Measurements from ENCODE around the gene GRIK1. TPM values are rescaled to one million over a fixed set of nuclear protein-coding genes. Genes with fewer than 3 reads are reported as not detected.

Gene GRIK1
- total RNA-seq, 1 donor from 2014 or later = 0.06 TPM

DNA sequence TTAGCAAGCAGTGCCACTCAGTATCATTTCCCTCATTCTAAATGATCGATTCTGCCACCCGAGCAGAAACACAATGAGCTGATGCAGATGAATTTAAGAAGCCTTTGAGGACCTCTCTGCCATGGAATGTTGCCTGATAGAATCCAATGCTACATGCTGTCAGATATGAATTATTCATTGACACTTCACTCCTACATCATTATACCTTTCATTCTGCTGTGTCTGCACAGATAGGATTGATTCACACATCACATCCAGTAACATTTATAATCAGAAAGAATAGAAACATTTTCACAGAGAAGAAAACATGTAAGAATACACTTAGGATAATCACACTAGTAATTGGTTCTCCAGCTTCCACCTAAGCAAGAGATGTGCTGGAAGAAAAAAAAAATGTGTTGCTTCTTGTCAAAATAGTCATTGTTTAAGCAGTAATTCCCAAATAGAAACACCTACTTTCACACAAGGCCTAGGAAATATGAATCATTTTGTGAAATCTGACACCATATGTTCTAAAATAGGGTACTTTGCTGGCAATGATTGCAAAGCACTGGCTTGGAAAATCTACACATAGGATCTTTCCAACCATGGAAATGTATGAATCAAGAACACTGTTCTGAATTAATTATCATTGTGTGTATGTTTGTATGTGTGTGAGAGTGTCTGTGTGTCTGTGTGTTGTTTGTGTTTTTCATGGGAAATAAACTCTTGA lies 110.1 kb downstream of the GRIK1 start:
- no peak for DNase-seq (ENCODE audit: extremely low read depth, low read depth, low spot score)

DNA sequence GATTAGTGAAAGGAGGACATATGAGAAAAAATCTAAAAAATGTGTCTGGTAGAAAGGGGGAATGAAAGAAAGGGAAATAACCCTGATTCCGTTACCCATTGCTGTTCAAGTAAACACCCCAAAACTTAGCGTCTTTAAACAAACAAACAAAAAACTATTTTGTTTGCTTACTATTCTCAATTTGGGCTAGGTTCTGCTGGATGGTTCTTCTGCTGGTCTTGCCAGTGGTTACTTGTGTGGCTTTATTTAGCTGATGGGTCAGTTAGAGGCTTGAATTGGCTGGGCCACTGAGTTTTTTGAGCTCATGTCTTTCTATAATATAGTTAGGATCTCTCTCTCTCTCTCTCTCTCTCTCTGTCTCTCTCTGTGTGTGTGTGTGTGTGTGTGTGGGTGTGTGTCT lies 112.1 kb downstream of the GRIK1 start:
- DNase-seq (ENCODE audit: extremely low read depth, low read depth, low spot score) = no peak

DNA sequence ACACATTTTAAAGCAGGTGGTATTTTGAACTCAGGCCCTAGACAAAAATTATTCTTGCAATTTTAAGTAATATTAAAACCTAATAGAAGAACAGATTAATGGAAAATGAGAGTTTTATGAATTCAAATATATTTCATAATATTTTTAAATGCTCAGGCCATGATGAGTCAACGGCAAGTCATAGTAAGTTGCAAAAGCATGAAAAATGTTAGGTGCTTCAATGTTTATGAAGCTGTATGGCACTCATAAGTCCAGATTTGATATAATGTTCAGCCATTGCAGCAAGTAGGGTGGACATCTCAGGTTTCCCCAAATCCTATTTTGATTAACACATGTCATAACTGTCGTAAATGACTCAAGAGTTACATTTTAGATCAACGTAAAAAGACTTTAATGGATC lies 112.6 kb downstream of the GRIK1 start:
- DNase-seq (ENCODE audit: extremely low read depth, low read depth, low spot score) = no peak

DNA sequence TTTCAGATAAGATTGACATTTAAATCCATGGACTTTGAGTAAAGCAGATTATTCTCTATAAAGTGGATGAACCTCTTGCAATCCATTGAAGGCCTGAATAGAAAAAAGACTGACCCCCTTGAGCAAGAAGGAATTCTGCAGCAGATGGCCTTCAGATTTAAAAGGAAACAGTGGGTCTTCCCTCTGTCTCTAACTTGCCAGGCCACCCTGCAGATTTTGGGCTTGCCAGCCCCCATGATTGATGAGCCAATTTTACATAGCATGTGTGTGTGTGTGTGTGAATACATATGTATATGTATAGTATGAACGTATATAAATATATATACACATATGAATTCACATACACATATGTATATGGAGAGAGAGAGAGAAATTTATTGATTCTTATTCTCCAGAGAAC lies 113.4 kb downstream of the GRIK1 start:
- DNase-seq (ENCODE audit: extremely low read depth, low read depth, low spot score) = no peak

DNA sequence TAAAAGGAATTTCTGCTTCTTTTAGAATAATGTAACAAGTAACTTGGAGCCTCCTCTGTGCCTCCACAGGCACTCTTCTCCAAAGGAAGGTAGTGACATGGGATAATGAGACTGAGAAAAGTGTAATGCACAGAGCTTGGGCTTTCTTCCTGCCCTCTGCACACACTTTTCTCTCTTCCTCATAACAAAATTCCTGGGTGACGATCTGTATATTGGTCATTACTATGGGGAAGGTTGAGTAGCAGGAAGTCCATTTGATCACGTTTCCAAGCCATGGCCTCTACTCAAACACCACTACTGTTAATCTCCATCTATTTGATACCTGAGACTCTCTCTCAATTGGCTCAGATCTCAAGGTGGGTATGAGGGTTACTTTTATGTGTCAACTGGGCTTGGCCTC lies 113.9 kb downstream of the GRIK1 start:
- DNase-seq (ENCODE audit: extremely low read depth, low read depth, low spot score) = no peak

DNA sequence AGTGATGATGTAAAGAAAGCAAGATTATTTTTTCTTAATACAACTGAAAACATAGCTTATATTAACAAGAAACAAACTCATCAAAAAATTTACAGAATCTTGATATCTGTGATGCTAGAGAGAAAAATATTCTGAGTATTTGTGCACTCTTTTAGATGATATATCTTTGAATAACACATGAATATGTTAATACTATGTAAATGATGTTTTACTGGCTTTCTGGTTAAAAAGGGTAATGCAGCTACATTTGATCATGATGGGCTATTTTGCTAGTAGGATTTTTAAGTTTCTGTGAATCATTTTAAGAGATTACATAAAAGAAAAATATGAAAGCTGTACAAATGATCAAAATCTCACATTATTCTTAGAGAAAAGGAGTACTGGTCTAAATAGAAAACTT lies 114.5 kb downstream of the GRIK1 start:
- DNase-seq (ENCODE audit: extremely low read depth, low read depth, low spot score) = no peak

DNA sequence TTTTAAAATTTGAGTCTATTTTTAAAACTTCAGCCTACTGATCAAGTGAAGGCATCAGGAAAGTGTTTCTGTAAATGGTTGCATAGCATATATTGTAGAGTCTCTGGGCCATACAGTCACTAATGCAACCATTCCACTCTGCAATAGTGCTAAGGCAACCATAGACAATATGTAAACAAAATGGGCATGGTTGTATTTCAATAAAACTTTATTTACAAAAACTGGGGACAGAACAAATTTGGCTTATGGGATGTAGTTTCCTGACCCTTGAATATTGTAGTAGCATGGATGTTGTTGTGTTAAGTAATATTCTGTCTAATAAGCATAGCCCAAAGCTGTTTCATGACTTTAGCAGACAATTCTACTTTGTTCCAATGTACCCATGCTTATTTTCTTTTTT lies 117.7 kb downstream of the GRIK1 start:
- no peak for DNase-seq (ENCODE audit: extremely low read depth, low read depth, low spot score)

DNA sequence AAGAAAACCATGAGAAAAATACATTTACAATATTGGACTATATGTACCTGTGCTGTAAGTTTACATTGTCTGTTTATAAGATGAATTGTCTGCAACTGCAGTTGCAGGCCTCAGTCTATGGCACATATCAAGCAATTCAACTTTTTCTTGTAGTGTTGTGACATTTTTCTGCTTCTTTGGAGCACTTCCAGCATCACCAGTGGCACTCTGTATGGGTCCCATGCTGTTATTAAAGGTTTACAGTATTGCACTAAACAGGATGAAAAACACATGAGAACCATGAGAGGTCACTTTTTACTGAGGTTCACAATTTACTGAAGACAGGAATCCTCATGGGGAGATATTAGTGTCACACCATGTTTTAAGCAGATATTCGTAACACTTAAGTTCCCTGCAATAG lies 118.6 kb downstream of the GRIK1 start:
- DNase-seq (ENCODE audit: extremely low read depth, low read depth, low spot score) = no peak

DNA sequence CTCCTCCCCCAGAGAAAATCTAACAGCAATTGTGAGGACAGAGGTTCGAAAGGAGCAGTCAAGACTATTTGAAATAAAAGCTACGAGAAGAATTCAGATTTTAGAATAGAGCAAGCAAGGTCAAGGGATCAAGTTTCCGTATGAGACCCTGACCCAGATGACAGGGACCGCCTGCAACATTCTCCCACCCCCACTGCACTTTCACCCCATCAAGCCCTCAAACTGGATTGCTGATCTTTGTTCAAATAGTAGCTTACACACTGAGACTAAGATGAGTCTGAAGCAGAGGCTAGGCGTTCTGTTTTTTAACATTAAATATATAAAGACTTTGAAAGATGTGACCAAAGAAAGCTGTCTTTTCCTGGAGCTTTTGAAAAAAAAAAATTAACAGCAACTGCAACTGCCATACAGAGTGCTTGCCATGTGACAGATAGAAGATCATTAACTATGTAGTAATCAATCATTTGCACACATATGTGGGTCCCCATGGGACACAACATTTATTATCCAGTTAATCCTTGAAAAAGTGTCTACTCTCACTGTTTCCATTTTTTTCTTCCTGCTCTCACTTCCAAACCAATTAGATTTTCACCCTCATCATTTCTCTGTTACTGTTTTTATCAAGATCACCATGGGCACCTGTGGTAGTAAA lies 120.0 kb downstream of the GRIK1 start:
- DNase-seq (ENCODE audit: extremely low read depth, low read depth, low spot score) = no peak

DNA sequence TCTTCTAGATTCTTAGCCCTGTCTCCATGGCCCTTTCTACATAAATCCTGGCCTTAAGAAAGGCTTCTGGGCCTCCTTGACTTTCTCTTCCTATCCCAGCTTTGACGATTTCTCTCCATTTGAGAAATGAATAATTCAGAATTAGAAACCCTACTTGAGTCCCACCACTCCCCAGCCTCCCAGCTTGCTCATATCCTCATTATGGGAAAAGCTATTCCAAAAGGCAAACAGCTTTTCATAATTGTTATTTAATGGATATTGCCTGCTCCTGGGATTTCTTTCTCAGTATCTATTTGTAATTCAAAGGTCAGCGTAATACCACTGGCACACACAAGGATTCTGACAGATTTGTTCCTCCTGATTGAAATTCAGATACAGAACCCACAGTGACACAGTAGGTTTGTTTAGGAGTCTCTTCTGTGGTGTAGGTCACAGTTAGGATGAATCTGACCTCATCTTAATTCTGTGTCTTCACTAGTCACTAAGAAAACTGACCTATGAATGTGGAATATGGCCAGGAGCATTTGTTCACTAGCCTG lies 121.3 kb downstream of the GRIK1 start:
- no peak for DNase-seq (ENCODE audit: extremely low read depth, low read depth, low spot score)

DNA sequence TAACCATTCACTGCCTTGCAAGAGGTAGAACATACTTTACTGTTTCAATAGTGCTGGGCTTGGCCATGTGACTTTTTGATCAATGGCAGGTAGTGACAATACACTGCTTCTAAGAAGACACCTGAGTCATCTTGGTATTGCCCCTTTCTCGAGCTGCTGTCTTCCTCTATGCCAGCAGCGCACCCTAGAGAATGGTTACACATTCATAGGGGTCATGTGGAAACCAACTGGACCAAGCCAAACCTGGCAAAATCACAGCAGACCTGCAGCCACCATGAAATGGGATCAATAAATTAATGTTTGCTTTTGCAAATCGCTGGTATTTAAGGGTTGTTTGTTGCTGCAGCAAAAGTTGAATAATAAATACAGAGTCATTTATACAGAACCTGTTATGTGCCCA lies 122.3 kb downstream of the GRIK1 start:
- DNase-seq (ENCODE audit: extremely low read depth, low read depth, low spot score) = no peak

DNA sequence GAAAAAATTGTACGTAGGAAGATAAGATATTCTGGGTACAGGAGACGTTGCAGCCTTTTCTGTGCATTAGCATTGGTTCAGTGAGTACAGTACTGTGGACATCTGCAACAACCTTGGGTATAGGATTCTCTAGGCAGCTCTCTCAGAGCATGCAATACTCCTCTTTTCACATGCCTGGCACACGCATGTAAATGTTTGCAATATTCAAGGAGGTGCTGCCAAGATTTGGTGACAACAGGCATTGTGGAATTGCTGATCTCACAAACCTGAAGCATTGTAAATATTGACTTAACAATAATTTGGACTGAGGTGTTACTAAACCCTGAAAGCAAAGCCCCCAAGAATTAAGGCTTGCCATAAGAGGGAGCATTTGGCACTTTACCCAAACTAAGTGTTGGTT lies 126.8 kb downstream of the GRIK1 start:
- DNase-seq (ENCODE audit: extremely low read depth, low read depth, low spot score) = no peak

DNA sequence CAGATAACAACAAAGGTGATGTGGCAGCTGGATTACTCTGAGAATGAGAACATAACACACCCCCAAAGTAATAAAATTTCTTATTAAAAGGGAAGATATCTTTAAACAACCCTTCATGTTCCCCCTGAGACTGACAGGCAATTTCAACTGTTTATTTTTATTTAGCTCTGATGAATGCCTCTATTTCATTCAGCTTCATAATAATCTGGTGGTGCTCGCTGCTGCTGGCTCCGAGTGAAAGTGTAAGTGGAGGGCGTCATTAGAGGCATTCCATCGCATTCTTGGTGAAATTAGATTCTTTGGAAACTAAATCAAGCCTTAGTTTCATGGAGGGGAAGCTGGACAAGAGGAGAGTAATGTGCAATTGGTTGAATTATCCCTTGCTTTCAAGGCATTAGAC lies 128.9 kb downstream of the GRIK1 start:
- no peak for DNase-seq (ENCODE audit: extremely low read depth, low read depth, low spot score)

DNA sequence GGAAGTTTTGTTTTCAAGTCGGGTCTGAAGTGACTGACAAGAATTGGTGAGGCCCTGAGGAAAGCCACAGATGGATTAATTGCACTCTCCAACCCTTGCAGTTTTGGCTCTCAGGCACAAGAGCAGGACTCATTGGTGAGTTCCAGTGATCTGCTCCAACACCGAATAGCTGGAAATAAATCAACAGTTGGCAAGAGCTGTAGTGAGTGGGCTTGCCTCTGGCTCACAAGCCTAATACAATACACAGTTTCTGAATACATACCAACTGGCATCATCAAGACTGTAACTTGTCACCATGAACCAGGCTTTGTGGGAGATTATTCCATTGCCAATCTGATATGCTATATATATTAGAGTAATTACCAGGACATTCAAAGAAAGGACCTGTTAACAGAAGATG lies 131.6 kb downstream of the GRIK1 start:
- no peak for DNase-seq (ENCODE audit: extremely low read depth, low read depth, low spot score)

DNA sequence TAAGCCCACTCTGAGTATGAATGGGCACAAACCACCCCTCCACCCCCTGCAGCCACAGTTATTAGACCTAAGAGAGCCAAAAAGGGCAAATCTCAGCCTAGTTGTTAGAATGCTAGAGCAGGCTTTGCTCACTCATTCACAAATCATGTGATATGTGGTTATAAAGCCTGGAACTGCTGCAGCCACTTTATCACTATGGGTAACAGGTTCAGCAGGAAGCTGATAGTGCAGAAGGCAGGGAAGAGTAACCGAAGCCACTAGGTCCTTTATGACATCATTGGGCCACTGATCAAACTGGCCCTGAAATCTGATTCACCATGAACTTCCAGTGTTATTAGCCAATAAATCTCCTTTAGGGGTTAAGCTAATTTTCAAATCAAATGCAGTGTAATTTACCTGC lies 134.7 kb downstream of the GRIK1 start:
- no peak for DNase-seq (ENCODE audit: extremely low read depth, low read depth, low spot score)

DNA sequence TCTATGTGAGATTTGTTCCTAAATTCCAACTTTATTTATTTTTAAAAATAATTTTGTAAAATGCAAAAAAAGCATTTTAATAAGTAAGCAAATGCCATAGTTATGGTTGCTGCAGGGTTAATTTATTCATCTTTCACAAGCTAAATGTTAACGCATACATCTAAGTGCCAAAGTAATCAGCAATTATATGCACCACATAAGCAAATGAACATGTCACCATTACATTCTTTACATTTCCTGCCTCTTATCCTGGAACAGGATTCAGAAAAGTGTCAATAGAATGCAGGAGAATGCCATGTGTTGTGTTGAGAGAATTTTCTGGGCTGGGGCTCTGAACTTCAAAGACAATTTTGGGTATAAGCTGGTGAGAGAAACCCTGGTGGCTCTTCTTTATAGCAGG lies 136.6 kb downstream of the GRIK1 start:
- DNase-seq (ENCODE audit: extremely low read depth, low read depth, low spot score) = no peak

DNA sequence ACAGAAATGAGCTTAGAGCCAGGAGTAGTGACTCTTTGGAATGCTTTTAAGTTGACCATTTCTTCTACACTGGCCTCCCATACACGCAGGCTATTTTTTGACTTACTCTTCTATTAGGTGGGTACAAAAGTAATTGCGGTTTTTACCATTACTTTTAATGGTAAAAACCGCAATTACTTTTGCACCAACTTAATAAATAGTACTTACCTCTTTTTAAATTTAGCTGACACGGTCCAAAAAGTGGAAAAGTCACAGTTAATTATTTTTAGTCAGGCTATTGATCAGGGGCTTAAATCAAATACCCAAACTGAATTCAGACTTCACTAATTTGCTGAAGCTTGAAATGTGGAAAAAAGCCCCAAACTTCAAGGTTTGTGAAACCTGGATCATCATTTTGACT lies 138.7 kb downstream of the GRIK1 start:
- DNase-seq (ENCODE audit: extremely low read depth, low read depth, low spot score) = no peak

DNA sequence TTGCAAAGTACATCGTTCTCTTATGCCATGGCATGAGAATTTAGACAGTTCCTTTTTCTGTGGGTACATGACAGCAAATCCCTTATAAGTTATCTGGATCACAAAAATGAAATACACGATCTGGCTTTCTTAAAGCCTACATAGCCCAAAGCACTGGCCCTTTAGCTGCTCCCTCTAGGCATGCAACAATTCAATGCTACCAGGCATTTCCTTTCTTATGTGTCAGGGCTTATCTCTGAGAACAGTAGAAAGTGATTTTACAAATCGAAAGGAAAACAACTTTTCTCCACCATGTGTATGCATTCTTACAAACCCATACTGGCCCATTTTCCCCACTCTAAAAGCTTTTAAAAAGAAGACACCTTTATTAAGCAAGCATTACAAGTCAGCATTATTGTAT lies 139.7 kb downstream of the GRIK1 start:
- DNase-seq (ENCODE audit: extremely low read depth, low read depth, low spot score) = no peak

DNA sequence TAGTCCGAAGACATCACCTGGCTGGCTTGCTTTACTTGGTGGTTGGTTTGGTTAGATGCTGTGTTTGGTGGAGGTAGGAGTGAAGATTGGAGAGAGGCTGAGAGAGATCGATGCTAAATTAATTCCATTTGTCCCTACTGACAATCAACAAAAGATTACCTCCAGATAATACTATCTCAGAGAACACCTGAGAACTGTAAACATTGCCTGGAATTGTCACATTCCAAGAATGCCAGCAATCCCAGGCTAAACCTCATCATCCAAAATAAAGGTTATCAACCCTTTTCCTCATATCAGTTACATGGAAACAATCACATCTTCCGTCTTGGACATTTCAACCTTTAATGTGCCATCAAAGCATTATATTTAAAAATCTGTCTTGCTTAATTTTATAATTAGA lies 141.0 kb downstream of the GRIK1 start:
- no peak for DNase-seq (ENCODE audit: extremely low read depth, low read depth, low spot score)

DNA sequence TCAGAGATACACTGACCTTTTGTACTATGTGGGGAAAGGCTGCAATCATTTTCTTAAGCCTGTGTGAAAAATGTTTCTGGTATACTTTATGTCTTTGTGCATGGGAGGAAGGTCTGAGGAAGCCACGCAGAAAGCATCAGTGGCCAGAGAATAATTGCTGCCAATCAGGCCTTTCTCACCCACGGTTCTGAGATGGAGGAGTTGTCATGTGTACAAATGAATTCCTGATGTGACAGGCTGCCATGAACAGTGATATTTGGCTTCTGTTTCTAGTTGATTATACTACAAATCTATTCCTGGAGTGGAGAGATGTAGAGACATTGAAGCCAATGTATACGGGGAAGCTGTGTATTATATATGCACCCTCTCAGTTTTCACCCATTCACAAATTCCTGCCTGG lies 142.6 kb downstream of the GRIK1 start:
- DNase-seq (ENCODE audit: extremely low read depth, low read depth, low spot score) = no peak

DNA sequence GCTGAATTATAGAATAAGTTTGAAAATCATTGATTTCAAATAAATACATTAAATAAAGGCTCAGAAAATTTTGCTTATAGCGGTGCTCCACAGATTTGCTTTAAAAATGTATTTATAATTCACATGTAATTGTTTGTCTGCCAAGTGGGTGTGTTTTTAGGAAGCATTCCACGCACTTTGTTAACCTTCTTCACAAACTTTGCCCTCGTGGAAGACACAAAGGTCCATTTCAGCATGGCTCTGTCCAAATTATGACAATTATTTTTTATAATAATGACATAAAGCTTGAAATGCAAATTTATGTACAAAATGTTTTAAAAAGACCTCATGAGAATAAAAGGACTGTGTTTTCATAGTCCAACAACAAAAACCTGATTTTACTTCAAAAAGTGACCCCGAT lies 146.1 kb downstream of the GRIK1 start:
- no peak for DNase-seq (ENCODE audit: extremely low read depth, low read depth, low spot score)

DNA sequence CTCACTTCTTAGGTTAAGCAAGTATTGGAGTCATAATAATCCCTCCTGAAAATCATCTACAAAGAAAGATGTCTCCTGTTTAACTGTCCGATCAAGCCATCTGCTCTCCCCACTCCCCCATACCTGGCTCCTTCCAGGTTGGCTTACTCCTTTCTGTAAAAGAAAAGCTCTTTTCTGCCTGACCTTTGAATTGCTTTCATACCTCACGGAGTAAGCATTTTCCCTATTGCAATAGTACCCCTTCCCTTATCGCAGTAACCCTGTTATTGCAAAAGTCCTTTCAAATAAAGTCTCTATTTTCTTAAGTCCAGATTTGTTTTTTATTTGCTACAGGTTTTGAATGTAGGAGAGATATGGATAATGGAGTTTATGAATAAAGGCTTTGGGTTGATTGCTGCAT lies 150.4 kb downstream of the GRIK1 start:
- DNase-seq (ENCODE audit: extremely low read depth, low read depth, low spot score) = no peak

DNA sequence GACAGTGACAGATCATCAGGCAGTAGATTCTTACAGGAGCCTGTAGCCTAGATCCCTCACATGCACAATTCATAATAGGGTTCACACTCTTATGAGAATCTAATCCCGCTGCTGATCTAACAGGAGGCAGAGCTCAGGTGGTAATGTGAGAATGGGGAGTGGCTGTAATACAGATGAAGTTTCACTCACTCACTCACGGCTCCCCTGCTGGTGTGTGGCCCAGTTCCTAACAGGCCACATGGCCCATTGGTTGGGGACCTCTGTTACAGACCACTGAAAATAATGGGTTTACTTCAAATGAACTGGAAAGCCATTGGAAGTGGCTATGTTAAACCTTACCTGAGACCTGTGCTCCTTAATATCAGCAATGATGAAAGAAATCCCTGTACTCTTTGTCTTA lies 151.0 kb downstream of the GRIK1 start:
- no peak for DNase-seq (ENCODE audit: extremely low read depth, low read depth, low spot score)

All from glomerular endothelial cell (primary cell).